AG04449 (cell line): ENCODE measurements around the gene TOLLIP.

Source experiments
- CTCF ChIA-PET: fragments of 350-600 bp; formaldehyde crosslinking; extraction: SDS; loops from one replicate; lab custom pipeline; 2021; ENCODE audit warnings: antibody characterized with exemption; lab: Yijun Ruan, JAX
- POLR2A ChIA-PET: fragments of 400-600, 350-600 bp; formaldehyde crosslinking; extraction: SDS; loops from one replicate; lab custom pipeline; 2020; ENCODE audit warnings: antibody characterized with exemption, inconsistent platforms; lab: Yijun Ruan, JAX
- DNase-seq: peaks from one replicate; pipeline ENCODE4 v3.0.0-alpha.2; 2010; ENCODE audit warnings: low read depth, low spot score
- H3K4me3 ChIP-seq: 2 replicates; pipeline ENCODE4 v1.5.1; 2011; ENCODE audit warnings: low read depth, mild to moderate bottlenecking, control low read depth, low read length
- TF ChIP-seq, protein P1 (sequence below): IDR thresholded peaks from one replicate; pipeline ENCODE4 v1.5.1; 2011; ENCODE audit warnings: mild to moderate bottlenecking, moderate library complexity, low read length, control low read depth, inconsistent platforms; ENCODE audit not compliant: insufficient read depth; ENCODE audit errors: missing control alignments

Gene TOLLIP

DNA sequence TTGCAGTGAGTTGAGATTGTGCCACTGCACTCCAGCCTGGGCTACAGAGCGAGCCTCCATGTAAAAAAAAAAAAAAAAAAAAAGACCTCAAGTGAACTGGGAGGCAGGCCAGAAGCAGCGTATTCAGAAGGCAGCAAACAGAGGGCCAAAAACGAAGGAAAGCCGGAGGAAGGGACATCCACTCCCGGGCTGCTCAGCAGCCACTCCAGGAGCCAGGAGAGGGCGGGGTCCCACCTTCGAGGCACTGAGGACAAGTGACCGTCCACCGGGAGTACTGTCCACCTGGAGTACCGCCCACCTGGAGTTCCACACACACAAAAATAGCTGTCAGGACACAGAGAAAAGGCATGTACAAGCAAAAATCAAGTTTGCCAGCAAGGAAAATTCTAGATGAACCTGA is 5.5 kb downstream of the TOLLIP start:
- no peak for DNase-seq
- H3K4me3 ChIP-seq: no peak overlapping the region
- ChIA-PET CTCF (interaction anchor here (1.8 kb wide), 1 partner anchor 210 kb away, joined by 4 read pairs; no protein-coding TSS in a partner anchor), POLR2A (no interaction called here)
- TF ChIP-seq, protein P1, sequence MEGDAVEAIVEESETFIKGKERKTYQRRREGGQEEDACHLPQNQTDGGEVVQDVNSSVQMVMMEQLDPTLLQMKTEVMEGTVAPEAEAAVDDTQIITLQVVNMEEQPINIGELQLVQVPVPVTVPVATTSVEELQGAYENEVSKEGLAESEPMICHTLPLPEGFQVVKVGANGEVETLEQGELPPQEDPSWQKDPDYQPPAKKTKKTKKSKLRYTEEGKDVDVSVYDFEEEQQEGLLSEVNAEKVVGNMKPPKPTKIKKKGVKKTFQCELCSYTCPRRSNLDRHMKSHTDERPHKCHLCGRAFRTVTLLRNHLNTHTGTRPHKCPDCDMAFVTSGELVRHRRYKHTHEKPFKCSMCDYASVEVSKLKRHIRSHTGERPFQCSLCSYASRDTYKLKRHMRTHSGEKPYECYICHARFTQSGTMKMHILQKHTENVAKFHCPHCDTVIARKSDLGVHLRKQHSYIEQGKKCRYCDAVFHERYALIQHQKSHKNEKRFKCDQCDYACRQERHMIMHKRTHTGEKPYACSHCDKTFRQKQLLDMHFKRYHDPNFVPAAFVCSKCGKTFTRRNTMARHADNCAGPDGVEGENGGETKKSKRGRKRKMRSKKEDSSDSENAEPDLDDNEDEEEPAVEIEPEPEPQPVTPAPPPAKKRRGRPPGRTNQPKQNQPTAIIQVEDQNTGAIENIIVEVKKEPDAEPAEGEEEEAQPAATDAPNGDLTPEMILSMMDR: no peak

DNA sequence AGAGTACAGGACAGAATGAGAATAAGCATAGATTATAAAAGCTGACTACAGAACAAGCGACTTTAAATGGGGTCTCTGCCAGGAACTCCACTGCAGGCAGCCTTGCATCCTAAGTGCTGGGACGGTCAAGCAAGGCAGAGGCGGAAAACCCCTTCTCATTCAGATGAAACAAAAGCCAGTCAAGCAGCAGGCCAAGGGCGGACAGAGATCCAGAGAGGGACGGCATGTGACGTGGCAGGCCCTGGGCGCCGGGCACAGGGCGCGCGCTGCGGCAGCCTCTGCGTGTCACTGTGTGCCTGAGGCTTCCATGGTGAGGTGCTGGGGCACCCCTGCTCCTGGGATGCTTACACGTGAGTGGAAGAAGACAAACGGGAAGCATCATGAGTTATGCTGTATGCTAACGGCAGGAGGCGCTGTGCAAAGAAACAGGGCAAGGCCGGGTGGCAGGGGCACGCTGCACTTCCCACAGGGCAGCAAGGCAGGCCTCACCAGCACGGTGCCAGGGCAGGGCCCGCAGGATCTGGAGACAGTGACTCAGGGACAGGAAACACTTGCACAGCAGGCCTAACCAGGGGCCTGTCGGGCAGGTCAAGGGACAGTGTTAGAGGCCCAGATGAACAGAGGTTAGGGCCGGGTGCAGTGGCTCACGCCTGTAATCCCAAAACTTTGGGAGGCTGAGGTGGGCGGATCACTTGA is 6.2 kb downstream of the TOLLIP start:
- H3K4me3 ChIP-seq: no peak overlapping the region
- no peak for DNase-seq
- POLR2A ChIA-PET: no interaction called here
- TF ChIP-seq, protein P1: no peak
- CTCF ChIA-PET: interaction anchor here (1.8 kb wide), 1 partner anchor 211 kb away, joined by 4 read pairs; no protein-coding TSS in a partner anchor

DNA sequence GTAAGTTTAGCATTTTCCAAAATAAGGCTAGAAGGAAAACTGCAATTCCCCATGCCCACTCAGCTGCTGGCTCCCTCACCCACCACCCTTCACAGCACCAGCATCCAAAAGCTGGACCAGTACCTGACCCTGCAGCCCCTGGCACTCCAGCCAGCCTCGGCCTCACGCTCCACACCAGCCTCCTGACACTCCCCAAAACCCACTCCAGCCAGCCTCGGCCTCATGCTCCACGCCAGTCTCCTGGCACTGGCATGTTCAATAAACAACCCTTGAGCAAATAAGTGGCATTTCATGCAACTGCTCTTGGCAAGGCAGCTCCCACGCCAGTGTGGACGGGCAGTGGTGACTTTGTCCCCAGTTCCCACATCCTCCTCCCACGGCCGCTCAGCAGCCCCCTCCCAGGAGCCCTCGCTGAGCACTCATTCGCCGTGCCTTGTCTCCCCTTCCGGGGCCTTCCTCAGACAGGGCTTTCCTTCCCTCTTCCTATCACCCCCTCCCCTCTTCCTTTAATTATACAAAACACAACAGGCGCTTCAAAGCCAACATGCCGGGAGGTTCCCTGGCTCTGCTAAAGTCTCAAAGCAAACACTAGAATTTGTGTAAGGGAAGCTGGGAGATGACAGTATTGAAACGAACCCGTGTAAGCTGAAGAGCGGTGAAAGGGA is 6.8 kb downstream of the TOLLIP start:
- TF ChIP-seq, protein P1: no peak
- ChIA-PET POLR2A (no interaction called here), CTCF (interaction anchor here (1.1 to 1.3 kb wide), 2 partner anchors 9 to 19 kb away, joined by 3 read pairs; no protein-coding TSS in a partner anchor)
- no peak for DNase-seq
- H3K4me3 ChIP-seq: no peak overlapping the region

DNA sequence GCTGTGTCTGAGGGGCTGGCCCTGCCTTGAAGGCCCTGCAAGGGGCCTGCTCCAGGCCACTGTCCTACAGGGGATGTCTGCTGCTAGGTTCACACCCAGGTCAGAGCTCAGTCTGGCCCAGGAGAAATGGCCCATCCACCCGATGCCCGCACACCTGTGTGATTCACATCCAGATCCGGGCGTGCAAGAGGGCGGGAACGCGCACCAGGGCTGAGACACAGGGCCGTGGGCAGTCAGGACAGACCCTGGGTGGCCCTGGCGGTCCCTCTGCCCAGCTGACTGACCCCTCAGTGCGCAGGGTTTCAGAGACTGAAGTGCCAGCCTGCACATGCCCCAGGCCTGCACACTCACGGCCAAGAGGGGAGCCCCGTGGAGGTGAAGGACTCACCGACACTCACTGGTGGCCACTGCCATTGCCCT is 7.4 kb downstream of the TOLLIP start:
- CTCF ChIA-PET: interaction anchor here (1.1 to 2.3 kb wide), 3 partner anchors 9 to 213 kb away, joined by 3 to 5 read pairs (median 3); no protein-coding TSS in a partner anchor

DNA sequence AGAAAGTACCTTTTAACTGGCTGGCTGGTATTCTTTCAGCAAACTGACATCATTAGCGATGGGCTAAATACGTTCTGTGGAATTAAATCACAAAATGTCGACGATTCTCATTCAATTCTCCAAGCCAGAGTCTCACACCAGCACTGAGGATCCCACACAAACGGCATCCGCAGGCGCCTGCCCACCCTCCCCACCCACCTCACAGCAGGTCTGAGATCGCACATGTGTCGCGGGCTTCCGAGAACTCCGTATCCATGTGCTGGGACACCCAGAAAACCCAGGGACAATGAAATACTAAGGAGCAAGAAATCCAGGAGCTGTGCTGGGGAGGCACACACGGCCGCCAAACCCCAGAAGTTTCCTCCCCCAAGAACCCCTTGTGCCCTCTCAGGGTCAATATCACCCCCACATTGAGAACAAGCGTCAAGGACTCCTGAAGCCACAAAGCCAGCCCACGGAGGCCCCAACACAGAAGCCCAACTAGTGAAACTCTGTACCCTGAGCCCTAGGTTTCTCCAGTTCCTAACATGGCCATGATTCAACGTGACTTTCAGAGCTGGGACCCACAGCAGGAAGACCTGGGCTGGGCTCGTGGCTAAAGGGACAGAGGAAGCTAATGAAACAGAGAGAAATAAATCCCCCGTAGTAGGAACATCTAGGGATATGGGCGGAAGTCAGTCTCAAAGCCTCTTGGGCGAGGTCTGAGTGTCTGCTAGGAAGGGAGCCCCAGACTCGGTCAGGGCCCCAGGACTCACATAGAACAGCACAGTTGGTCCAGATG is 8.0 kb downstream of the TOLLIP start:
- POLR2A ChIA-PET: no interaction called here
- TF ChIP-seq, protein P1: no peak
- no peak overlapping the region for H3K4me3 ChIP-seq
- CTCF ChIA-PET: interaction anchor here (1.1 to 2.3 kb wide), 3 partner anchors 8 to 213 kb away, joined by 3 to 5 read pairs (median 3); no protein-coding TSS in a partner anchor
- DNase-seq: no peak

More for the DNA sequence above, 7.4 kb downstream of the TOLLIP start:
- DNase-seq: no peak
- H3K4me3 ChIP-seq: no peak overlapping the region
- TF ChIP-seq, protein P1: no peak
- POLR2A ChIA-PET: no interaction called here
